ENCODE results near the gene GAS2. TPM values are rescaled to one million over a fixed set of nuclear protein-coding genes. Genes with fewer than 3 reads are reported as not detected.

GAS2 gene
- total and polyA plus RNA-seq, 9 of the 15 experiments (the other 6 are each of a cell fraction or from before 2014, with no cell fraction given) = 0.77 to 1.9 (median 1.1) TPM

GRCh38 chr11:22657101-22657694, 9.2 kb upstream of the GAS2 start:
- Histone ChIP-seq H4K20me1 (replicated peaks; ENCODE audit: control insufficient read depth, insufficient read depth, low read length) (no peaks in the 10 kb centered on the region), H3K4me3 (no peak overlapping the region), H3K79me2 (ENCODE audit: control insufficient read depth, insufficient read depth, low read length) (no peaks in the 10 kb centered on the region), H3K4me2 (ENCODE audit: insufficient read depth, low read length) (no peak overlapping the region), H3K36me3 (ENCODE audit: control insufficient read depth, insufficient read depth, low read length) (no peaks in the 10 kb centered on the region), H3K9me3 (replicated peaks; ENCODE audit: control insufficient read depth, insufficient read depth, low read depth, low read length) (no peaks in the 10 kb centered on the region), H2AFZ (ENCODE audit: low read depth, low read length) (no peak overlapping the region), H3K27me3 (ENCODE audit: control insufficient read depth in 2 of 2, insufficient read depth in 2 of 2, low read length in 2 of 2) (no peaks in the 10 kb centered on the region), H3K27ac (ENCODE audit: extremely low read depth, low read depth, low read length) (no peak overlapping the region), H3K9me1 (ENCODE audit: control insufficient read depth, insufficient read depth, low read length) (no peaks in the 10 kb centered on the region), H3K4me1 (replicated peaks in 1 of 2; ENCODE audit: control insufficient read depth in 2 of 2, insufficient read depth in 2 of 2, low read length in 2 of 2) (no peaks in the 10 kb centered on the region), H3K9ac (ENCODE audit: insufficient read depth in 1 of 2, low read depth in 2 of 2, low read length in 2 of 2) (no peak overlapping the region)
- no peak; the same call in 2 of the 3 replicates for ATAC-seq
- in situ Hi-C loops (cut with MboI) (no loop called here), intact Hi-C loops (cut with micrococcal nuclease) (loop anchor here (1.0 kb wide), 1 partner anchor 26 kb away; no protein-coding TSS in a partner anchor)
- 0% methylated on average over 1 of the region's 1 CpG for WGBS (ENCODE audit: insufficient coverage, low coverage, missing lambda C conversion rate)
- DNase-seq (ENCODE audit: extremely low read depth in 1 of 4, low spot score in 3 of 4) = no peak
- no TSS peak for BruUV-seq (replicated peaks)
- FAIRE-seq = no peak
- CTCF ChIA-PET (ENCODE audit: low intra/inter-chr PET ratio) = no interaction called here
- POLR2A ChIA-PET = interaction anchor here (1.1 kb wide), 1 partner anchor 9 kb away, joined by 4 read pairs; the partner anchor contains the start of gene GAS2
- TF ChIP-seq STAG1 (CRISPR knock-in tag; IDR thresholded peaks at IDR 0.05; ENCODE audit: borderline replicate concordance) (no peak), BRCA1 (IDR thresholded peaks at IDR 0.05) (no peak), BRCA1 (CRISPR knock-in tag; IDR thresholded peaks at IDR 0.05) (no peak), HEY1 (CRISPR knock-in tag; IDR thresholded peaks at IDR 0.05; ENCODE audit: borderline replicate concordance) (no peak), ZNF449 (CRISPR knock-in tag; IDR thresholded peaks at IDR 0.05) (no peak), TBL1XR1 (IDR thresholded peaks at IDR 0.05; ENCODE audit: low read length in 2 of 2) (no peak), L3MBTL2 (IDR thresholded peaks at IDR 0.05) (no peak), ZSCAN32 (CRISPR knock-in tag; IDR thresholded peaks at IDR 0.05) (no peak), CEBPZ (IDR thresholded peaks at IDR 0.05; ENCODE audit: borderline replicate concordance, low read depth, low read length) (no peak), CAMTA2 (CRISPR knock-in tag; conservative IDR thresholded peaks at IDR 0.05) (no peak), ZNF174 (CRISPR knock-in tag; IDR thresholded peaks at IDR 0.05) (no peak), ELK3 (CRISPR knock-in tag; IDR thresholded peaks at IDR 0.05) (no peak), E2F8 (IDR thresholded peaks at IDR 0.05; ENCODE audit: low read depth, partially characterized antibody) (no peak)

Data from K562 (cell line).